Esophagus squamous epithelium (tissue), 4 donors: ENCODE measurements around the gene FIGN.

Experiments used
- CTCF ChIP-seq, 6 experiments: fragments of 450-650 bp in 4 of 6; fragments of 200-600 bp in 2 of 6; sonication (generic) in 2 of 6; IDR thresholded peaks; one replicate each; pipeline ENCODE4 v1.5.1; 2016 to 2019; ENCODE audit warnings: antibody characterized with exemption in 6 of 6, mild to moderate bottlenecking in 4 of 6, moderate library complexity in 4 of 6
- POLR2A ChIP-seq, 4 donors: fragments of 450-650 bp; IDR thresholded peaks; one replicate each; pipeline ENCODE4 v1.6.1; 2017; ENCODE audit warnings: antibody characterized with exemption in 4 of 4, mild to moderate bottlenecking in 4 of 4, moderate library complexity in 3 of 4

GRCh38 chr2:163626208-163626607, 109.6 kb downstream of the FIGN start:
- TF ChIP-seq CTCF (IDR thresholded peaks at IDR 0.05) (no peak), POLR2A (IDR thresholded peaks at IDR 0.05) (no peak)
